SK-N-DZ (cell line): ENCODE measurements around the gene GJA1.
"Not testable (repeated sequence)": the region's sequence is repeated elsewhere in the genome, so short reads cannot be mapped to it uniquely, and the experiment has no call there.

ENCODE experiments used
- DNase-seq: peaks from one replicate; pipeline ENCODE4 v3.0.0-alpha.2; 2015; ENCODE audit warnings: low spot score

Gene GJA1

DNA sequence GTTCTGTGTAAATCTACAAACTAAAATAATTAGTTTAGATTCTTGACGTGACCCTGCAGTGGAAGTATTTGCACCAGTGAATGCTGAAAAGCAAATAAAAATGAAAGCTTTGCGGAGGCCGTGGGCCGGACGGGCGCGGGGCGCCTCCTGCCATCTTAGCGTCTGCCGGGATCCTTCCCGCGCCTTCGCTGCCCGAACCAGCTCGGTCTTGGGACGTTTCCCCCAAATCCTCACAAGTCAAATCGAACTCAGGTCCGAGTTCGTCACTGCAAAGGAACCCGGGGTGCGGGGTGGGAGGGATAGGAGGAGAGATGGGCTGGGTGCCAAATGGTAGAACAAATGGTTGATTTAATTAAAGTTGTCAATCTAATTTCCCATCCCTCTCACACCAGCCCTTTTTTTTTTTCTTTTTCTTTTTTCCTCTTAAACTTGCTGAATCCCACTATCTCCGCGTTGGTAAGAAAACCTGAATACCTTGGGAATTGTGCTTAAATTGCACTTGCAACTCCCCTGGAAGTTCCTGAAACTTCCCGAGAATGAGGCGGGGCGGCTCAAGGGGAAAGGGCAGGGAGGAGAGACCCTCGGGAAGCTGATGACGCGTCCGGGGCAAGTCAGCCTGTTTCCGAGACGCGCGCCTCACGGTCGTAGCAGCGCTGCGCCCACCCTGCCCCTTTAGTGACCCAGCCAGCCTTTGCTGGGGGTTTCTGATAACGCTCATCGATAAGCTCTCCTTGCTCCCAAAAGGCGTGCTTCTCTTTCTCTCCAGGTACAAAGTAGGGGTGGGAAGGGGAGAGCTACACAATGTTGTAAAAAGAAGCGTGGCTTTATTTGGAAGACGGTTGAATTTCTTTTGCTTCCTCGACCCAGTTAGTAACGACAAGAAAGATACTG lies 1.8 kb downstream of the GJA1 start:
- DNase-seq = peak; percentile 38

DNA sequence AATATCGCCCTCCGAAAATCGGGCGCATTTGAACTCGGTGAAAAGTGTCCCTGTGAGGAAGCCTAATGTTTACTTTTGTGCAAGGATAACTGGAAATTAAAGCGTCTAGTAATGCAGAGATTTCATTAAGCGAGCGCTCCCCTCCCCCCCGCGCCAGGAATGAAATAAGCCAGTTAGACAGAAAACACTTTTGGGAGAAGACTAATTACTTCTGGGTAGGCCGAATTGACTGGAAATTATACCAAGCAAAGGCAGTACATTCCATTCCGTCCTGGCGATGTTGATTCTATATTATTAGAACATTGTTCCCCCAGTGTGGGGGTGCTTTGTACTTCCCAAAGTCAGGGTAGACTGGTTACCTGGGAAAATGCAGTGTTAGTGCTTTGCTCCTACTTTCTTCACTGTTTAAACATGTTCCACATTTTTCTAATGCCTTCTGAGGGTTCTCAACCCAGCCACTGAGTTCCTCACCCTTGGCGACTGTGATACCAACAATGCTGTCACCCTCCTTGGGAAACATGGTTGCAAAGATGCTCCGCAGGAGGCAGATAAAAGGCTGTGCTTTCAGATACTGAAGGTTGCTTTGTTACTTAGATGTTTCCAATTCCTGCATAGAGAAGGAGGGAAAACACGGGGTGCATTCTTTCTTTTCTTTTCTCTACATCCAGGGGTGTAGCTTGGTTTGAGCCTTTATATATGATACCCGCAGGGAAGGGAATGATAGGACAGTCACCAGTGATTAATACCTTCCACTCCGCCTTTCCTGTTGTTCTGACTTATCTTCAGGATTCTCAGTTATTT lies 2.6 kb downstream of the GJA1 start:
- no peak for DNase-seq

DNA sequence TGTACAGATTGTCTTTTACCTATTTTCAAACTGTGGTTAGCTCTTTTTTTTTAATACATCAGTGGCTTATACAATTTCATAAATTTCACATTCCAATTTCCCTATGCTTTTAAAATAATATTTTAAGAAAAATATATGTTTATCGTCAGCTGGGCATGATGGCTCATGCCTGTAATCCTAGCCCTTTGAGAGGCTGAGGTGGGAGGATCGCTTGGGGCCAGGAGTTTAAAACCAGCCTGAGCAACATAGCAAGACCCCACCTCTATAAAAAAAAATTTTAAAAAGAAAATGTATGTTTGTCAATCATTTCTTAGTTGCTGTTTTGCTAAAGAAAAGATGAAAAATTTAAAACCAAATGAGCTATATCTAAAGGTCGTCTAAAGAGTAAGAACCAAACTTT lies 3.4 kb downstream of the GJA1 start:
- DNase-seq = no peak

DNA sequence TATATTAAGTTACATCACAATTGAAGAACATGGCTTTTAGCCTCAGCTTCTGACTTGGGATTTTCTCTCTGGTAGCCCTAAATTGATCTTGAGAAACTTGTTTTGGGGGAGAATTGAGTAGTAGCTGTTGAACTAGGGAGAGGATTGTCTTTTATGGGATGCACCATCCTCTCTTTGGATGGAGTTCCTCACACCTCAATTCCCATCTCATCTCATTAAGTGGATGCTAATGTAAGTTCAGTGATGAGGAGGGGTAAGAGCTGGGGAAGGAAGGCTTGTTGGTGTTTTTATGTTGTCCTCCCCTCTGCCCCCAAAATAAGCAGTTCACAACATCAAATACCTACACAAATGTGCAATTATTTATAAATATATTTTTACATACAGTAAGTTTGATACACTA lies 4.0 kb downstream of the GJA1 start:
- DNase-seq = no peak

DNA sequence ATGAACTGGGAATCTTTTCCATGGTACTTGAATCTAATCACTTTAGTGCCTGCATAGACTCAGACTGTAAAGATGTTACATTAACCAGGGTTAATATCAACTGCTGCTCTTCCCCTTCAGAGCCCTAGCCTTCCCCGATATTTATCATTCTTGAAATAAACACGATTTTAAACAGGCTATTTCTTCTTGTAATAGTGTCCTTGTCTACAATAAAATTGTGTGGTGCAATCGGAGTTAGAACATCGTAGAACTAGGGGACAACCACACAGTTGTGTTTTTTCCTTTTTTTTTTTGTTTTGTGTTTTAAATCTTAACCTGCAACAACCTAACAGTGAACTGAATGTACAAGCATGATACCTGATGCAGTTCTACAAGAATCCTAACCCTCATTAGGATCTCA lies 4.5 kb downstream of the GJA1 start:
- DNase-seq = no peak

DNA sequence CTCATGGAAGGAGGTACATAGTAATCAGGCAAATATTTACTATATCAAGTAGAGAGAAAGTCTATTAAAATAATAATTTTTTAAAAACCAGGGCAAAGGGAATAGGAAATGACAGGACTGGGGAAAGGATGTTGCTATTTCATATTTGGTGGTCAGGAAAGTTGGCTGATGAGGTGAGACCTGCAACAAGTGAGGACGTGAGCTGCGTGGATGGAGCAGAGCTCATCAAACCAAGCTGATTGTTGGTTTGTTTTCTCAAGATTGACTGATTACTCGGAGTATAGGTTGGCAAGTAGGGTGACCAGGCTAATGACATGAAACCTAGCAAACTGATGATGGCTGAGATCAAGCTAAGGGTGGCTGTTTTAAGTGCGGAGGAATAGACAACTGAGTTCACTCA lies 6.0 kb downstream of the GJA1 start:
- no peak for DNase-seq

DNA sequence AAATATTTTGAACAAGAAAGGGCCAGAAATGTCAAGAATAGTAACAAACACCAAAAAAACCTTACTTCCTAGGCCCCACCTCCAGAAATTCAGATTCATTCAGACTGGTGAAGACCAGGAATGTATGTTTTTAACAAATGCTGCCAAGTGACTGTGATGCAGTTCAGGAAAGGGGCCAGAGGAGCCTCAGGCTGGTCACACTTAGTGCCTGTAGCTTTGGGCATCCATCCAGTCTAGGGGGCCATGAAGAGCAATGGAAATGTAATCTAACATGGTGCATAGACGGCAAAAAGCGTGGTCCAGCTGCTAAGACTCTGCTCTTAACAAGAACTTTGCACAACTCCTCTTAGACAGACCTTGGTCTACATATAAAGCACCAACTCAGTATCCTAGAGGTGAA lies 7.1 kb downstream of the GJA1 start:
- no peak for DNase-seq

DNA sequence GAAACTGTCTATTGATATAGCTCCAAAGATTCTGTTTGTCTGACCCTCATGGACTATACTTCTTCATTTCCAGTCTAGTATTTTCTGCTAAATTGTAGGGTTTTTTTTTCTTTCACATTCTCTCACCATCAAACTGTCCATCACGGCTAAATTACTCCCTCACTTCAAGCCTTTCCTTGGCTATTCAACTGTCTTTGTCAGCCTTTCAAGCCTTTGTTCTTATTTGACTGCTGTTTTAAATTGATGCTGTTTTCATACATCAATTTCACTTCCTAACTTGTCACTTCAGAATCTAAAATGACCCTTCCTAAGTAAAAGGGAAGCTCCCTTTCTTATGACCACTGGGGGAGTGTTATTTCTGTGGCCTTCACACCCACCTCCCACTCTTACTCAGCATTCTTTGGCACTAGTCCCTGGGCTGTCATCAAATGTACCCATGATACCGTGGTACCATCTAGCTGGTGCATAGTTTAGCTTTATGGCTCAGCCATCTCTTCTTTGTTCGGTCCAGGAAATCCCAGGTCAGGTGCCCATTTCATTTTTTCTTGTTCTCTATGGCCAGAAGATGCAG lies 8.6 kb downstream of the GJA1 start:
- DNase-seq = no peak

DNA sequence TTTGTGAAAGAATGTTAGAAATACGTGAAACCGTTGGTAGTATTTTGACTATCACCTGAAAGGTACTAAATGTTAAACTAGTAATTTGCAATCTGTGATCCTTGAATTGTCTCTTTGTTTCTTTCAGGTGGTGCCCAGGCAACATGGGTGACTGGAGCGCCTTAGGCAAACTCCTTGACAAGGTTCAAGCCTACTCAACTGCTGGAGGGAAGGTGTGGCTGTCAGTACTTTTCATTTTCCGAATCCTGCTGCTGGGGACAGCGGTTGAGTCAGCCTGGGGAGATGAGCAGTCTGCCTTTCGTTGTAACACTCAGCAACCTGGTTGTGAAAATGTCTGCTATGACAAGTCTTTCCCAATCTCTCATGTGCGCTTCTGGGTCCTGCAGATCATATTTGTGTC lies 11.3 kb downstream of the GJA1 start:
- DNase-seq = not testable (repeated sequence)

DNA sequence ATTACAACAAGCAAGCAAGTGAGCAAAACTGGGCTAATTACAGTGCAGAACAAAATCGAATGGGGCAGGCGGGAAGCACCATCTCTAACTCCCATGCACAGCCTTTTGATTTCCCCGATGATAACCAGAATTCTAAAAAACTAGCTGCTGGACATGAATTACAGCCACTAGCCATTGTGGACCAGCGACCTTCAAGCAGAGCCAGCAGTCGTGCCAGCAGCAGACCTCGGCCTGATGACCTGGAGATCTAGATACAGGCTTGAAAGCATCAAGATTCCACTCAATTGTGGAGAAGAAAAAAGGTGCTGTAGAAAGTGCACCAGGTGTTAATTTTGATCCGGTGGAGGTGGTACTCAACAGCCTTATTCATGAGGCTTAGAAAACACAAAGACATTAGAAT lies 12.3 kb downstream of the GJA1 start:
- not testable (repeated sequence) for DNase-seq

DNA sequence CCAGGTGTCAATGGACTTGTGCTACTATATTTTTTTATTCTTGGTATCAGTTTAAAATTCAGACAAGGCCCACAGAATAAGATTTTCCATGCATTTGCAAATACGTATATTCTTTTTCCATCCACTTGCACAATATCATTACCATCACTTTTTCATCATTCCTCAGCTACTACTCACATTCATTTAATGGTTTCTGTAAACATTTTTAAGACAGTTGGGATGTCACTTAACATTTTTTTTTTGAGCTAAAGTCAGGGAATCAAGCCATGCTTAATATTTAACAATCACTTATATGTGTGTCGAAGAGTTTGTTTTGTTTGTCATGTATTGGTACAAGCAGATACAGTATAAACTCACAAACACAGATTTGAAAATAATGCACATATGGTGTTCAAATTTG lies 13.1 kb downstream of the GJA1 start:
- DNase-seq = not testable (repeated sequence)

DNA sequence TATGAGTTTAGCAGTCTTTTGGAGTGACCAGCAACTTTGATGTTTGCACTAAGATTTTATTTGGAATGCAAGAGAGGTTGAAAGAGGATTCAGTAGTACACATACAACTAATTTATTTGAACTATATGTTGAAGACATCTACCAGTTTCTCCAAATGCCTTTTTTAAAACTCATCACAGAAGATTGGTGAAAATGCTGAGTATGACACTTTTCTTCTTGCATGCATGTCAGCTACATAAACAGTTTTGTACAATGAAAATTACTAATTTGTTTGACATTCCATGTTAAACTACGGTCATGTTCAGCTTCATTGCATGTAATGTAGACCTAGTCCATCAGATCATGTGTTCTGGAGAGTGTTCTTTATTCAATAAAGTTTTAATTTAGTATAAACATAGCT lies 13.9 kb downstream of the GJA1 start:
- DNase-seq = no peak

DNA sequence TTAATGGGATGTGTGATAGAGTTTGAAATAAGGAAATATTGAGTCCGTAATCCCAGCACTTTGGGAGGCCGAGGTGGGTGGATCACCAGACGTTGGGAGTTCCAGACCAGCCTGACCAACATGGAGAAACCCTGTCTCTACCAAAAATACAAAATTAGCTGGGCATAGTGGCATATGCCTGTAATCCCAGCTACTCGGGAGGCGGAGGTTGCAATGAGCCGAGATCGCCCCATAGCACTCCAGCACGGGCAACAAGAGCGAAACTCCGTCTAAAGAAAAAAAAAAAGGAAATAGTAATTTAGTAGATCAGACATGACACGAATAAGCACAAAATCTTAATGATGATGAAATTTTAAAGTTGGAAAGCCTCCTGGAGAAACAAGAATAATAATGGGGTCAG lies 14.8 kb downstream of the GJA1 start:
- DNase-seq = no peak

DNA sequence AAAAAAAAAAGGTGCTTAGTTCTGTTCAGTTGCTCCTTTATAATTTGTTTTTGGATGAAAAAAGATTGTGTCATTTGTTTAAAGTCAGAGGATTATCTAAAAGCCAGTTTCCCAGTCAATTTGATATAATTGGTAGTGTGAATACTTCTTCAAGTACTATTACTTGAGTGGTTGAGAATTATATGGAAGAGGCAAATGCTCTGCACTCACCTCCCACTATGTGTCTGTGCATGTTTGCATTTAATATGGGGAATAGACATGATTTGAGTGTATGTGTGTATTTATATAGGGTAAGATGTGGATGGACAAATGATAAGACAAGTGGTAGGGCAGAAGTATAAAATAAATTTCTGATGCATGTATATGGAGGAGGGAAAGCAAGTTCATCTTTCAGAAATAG lies 15.8 kb downstream of the GJA1 start:
- DNase-seq = no peak

DNA sequence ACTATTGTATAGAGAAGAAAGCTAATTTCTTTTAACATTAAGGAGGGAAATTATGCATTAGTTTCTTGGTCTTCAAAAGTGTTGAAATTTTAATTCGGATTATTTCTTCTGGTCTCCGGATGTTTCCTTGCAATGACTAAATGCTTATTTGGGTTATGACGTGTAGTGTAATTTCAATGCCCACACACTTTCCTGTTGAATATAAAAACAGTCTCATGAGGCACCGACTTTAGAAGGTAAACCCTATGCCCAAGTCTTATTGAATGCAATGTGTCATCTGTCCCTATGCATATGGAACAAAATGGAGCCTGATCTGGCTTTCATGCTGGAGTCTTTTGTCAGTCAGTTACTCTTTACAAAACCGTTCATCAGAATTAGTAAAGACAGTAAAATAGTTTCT lies 17.7 kb downstream of the GJA1 start:
- DNase-seq = no peak

DNA sequence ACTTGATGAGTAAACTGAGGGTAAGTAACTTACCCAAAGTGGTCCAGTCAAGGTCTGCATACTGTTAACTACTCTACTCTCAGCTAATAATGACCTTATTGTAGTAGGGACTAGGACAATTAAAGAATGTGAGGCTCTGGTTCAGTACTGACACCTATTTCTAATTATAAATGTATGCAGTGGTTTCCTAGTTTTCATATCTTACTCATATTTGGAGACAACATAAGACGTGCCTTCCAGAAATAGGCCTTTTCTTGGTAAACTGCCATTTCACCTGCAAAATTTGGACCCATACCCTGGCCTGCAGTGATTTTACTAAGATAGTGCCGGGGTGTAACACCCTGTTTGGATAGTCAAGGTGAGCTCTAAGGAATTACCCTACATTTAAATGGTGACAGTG lies 24.7 kb downstream of the GJA1 start:
- no peak for DNase-seq

DNA sequence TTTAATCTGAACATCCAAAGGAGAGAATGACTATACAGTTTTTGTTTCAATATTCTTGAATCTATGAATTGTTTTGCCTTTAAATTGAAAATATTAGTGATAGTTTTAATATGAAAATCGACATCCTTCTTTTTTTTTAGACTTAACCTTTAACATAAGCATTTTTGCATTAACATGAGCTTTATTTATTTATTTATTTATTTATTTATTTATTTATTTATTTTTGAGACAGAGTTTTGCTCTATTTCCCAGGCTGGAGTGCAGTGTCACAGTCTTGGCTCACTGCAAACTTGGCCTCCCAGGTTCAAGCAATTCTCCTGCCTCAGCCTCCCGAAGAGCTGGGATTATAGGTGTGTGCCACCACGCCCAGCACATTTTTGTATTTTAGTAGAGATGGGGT lies 27.6 kb downstream of the GJA1 start:
- no peak for DNase-seq

DNA sequence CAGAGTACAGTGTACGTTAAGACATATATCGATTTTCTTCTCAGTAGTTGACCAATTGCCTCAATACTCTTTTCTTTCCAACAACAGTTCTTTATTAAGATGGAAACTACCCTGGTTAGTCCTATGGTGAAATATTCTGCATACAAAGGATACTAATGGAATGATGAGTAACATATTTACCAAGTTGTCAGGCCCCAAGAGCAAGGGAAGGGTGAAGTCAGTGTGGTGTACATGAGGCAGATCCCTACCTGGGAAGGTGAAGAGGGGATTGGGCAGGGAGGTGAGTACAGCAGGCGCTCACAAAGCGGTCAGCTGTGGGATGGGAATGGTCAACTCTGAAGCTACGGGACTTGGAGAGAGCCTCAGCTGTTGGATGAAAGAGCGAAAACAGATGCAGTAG lies 29.7 kb downstream of the GJA1 start:
- no peak for DNase-seq

DNA sequence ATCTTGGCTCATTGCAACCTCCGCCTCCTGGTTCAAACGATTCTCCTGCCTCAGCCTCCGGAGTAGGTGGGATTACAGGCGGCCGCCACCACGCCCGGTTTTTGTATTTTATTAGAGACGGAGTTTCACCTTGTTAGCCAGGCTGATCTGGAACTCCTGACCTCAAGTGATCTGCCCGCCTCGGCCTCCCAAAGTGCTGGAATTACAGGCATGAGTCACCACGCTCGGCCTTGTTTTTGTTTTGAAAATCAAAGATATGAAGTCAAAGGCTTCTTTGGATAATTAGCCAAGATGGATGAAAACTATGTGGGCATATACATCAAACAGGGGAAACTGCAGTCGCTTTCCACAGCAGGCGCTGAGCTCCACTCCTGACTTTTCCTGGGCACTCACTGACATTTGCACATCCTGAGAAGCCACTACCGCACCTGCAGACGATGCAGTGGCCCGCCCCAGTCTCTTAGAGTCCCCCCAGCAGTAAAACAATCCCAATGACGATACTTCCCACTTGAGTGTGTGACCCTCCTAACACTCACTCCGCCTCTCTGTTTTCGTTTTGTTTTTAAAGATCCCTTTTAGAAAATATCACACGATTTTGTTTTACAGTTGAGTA lies 44.1 kb downstream of the GJA1 start:
- no peak for DNase-seq

DNA sequence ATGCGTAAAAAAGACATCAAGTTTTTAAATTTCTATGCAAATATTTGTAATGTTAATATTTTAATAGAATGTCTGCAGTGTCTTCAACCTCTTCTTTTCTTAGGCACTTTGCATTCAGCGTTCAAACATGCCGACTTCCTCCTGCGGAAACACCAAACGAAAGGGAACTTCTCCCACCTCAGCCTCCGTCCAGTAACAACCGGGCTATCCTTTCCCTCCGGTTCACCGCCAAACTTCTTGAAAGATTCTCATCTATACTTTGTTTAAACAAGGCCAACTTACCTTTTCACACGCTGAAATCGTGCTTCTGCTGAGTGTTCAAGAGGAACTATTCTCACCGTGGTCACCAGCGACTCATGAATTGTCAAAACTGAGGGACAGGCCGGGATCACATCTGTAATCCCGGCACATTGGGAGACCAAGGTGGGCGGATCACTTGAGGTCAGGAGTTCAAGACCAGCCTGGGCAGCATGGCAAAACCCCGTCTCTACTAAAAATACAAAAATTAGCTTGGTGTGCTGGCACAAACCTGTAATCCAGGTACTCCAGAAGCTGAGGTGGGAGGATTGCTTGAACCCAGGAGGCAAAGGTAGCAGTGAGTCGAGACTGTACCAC lies 44.8 kb downstream of the GJA1 start:
- no peak for DNase-seq

DNA sequence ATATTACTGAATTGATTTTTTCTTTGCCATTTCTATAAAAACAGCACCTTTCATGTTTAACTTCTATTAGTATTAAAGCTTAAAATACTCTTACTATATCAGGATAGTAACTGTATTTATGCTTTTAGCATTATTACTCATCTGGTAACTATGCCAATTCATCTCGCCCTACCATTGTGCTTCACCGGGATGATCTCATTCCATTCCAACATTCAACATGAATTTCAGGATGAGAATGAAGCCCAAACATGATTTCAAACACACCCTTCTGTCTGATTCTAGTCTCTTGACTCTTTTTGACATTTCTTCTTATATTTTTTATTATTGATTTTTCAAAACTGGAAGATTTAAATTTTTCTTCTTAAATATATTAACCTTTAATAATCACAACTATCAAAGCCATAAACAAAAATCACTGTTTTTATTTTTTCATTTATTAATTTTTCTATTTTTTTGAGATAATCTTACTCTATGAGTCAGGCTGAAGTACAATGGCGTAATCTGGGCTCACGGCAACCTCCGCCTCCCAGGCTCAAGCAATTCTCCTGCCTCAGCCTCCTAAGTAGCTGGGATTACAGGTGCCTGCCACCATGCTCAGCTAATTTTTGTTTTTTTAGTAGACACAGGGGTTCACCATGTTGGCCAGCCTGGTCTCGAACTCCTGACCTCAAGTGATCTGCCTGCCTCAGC lies 46.7 kb downstream of the GJA1 start:
- no peak for DNase-seq
